Measurements from ENCODE around the gene SMAP1.

Gene SMAP1

DNA sequence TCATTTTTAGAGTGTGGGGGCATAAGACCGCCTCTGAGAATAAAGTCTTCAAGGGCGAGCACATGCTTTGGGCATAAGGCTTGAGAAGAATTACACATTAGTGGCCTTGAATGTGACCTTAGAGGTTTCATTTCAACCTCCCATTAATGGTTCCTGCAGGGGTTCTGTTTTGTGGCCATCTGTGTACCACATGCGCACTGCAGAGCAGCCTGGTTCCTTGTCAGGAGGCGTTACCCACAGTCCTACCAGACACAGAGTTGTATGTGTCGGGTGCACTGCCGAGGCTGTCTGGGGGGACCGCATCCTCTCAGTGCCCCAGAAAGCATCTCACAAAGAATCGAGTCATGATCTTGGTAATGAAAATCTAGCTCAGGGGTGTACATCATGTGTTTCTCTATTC is 173.4 kb downstream of the SMAP1 start:
- no peak for DNase-seq (ENCODE audit: low read depth in 2 of 2)

DNA sequence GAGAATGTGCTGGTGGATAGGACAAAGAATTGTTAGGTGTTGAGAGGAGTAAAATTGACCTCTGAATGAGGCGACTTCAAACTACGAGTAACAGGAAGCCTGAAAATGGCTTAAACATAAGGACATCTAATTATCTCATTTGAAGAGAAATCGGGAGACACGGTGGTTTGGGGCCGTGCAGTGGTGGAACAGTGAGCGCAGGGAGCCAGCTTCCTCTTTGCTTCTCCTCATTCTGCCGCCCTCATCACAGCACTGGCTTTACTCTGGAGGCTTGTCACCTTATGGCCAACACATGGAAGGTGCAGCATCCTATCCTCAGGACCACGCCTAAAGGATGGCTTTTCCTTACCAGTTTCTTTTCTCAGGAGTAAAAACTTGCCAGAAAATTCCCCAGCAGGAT is 174.9 kb downstream of the SMAP1 start:
- DNase-seq (ENCODE audit: low read depth in 2 of 2) = no peak

DNA sequence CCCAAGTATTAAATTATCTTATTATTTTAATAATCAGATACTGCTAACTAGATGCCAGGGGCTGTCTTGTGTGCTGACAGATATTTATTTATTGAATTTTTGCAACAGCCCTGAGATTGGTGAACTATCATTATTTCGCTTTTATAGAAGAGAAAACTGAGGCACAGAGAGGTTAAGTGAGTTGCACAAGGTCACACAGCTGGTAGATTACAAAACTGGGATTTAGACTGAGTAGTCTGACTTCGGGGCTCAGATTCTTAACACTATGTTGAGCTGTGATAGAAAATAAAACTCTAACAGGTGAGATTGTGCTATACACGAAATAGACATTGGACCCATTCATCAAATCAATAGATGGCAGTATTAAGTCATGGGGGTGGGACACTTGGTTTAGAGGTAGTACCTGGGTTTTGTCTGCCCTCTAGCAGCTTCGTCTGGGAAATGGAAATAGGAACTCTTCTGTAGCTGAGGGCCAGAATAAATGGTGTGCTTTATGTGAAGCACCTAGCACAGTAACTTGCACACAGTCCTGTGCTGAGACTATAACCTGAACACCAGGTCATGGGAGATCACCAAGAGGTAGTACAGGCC is 175.7 kb downstream of the SMAP1 start:
- DNase-seq (ENCODE audit: low read depth in 2 of 2) = no peak

DNA sequence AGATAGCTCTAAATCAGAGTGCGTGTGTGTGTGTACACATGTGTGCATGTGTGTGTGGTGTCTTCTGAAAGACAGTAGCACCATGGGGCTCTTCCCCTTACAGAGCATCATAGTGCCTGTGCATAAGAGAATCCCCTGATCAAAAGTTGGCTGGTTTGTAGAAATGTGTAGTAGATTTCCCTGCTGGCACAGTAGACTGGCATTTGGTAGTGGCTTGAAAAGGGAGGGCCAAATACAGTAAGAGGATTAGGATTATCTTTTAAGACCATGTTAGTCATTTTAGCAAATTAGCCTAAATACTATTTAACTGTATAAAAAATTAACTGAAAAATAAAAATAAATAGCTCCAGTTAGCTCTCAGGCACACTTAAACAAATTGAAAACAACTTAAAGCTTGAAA is 176.6 kb downstream of the SMAP1 start:
- no peak for DNase-seq (ENCODE audit: low read depth in 2 of 2)

DNA sequence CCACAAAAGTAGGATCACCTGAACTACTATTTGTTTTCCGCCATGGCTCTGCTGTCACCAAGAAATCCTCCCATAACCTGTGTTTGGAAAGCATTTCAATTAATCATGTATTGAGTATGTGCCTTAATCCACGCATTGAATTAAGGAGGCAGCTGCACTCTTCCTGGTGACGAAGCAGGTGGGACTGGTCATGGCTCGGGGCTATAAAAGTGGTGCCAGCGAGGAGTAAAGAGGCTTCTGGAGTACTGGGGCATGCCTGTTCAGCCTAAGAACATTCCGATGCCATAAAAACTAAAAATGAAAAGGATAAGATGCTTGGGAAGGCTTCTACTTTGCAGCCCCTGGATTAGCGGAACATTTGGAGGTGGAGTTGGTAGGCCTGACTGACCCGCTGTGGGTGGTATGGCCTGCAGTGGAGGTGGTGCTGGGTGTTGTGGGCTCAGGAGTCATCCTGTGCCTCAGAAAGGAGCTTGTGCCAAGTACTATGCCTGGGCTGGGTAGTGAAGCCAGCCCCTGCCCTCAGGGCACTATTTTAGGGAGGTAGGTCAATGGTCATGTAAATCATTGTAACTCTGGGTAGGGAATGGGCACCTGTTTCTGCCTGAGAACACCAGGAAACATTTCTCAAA is 178.6 kb downstream of the SMAP1 start:
- no peak for DNase-seq (ENCODE audit: low read depth in 2 of 2)

DNA sequence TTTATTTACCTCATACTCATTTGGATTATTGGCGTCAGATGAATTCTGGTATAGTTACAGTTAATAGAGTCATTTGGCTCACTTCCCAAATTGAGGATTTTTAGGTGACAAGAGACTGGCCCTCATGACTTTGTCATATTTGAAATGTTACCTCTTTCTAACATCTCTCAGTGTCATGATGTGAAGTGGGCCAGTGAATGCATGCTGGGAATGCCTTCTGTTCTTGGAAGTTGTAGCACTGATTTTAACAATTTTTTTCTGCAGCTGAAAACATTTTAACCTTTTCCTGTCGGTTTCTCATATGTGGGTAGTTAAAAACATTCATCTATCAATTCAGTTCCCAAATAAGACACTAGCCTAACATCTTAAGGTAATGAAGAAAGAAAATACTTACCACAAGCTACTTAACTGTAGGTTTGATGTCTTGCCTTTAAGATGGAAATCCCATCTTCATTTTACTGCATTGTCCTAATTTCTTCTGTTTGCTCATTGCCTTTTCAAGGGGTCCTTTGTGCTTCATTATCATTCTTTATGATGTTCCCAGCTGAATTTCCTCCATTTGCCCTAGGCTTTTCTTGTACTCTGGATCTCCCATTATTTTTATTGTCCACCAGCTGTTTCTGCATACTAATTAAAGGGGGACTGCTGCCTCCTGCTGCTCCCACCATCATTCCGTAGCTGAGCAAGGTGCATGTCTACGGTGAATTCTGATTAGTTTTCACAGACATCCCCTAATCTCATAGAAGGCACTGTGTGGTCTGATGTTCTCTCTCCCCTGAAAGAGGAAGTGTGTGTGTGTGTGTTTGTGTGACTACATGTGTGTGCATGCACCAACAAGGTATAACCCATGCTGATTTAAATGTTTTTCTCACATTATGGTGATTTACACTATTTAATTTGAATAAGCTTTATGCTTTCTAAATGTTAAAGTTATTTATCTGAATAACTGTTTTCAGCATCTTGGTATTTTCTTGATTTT is 179.7 kb downstream of the SMAP1 start:
- DNase-seq (ENCODE audit: low read depth in 2 of 2) = no peak

DNA sequence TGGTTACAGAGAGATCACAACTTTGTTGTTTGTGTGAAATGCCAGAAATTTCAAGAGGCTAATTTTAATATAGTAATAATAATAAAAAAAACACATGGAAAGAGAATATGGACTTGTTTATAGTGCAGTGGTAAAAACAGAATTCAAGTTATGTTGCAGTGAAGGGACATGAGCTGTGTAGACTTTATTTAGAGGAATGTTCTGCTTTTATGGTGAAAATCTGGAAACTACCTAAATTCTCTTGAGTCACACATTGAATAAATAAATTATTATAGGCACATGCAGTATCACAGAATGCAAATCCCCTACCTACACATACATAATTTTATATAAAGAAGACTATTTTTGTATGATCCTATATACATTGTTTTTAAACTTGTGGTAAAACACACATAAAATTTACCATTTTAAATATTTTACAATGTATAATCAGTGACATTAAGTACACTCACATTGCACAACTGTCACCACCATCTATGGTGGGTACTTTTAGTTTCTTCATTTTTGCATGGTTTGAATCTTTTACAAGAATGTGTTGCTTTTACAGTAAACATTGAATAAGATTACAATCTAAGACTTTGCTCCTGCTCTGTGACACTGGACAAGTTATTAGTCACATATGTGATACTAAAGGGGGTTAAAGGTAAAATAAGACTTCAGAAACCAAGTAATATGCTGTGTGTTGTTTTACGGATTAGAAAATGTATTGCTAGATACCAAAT is 181.8 kb downstream of the SMAP1 start:
- DNase-seq (ENCODE audit: low read depth in 2 of 2) = no peak

DNA sequence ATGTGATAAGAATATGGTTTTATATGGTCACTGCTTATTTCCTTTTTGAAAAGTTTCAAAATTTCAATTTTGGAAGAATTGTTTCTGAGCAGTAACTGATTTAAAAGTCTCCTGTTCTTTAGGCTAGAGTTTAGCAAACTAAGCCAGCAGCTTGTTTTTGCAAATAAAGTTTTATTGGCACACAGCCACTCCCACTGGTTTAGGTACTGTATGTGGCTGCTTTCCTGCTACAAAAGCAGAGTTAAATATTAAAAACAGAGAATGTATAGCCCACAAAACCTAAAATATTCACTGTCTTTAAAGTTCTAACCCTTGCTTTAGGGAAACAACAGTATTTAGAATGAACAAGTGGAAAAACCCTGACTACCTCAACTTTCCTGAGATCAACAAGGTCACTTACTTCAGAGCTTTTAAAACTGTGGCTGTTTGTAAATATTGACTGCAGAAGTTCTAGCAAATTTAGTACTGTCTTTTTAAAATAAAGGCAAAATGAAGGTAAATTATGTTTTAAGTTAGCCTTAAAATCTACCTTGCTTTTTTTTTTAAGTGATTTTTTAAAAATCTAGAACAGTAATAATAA is 185.1 kb downstream of the SMAP1 start:
- no peak for DNase-seq (ENCODE audit: low read depth in 2 of 2)

DNA sequence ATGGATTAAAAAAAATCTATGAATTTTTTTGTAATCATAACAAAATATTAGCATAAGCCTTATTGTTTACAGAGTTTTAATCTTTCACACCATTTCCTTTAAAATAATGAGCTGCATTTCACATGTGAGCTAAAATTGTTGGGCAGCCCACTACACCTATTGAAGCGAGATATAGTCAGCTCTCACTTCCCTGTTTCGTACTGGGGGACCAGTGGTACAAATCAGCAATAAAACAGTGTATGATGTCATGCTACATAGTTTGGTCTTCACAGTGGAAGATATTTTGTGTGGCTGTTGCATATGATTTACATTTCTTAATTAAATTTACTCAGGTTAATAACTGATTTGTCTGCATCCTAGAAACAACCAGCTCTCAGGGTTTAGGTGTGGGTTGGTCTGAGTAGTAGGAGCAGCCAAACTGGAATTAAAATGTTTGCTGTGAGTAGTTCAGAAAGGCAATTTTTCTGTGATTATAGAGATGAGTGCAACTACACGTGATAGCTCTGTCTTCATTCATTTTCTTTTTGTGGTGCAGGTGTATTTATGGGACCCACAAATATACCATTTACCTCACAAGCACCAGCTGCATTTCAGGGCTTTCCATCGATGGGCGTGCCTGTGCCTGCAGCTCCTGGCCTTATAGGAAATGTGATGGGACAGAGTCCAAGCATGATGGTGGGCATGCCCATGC is 189.8 kb downstream of the SMAP1 start:
- DNase-seq (ENCODE audit: low read depth in 2 of 2) = no peak

DNA sequence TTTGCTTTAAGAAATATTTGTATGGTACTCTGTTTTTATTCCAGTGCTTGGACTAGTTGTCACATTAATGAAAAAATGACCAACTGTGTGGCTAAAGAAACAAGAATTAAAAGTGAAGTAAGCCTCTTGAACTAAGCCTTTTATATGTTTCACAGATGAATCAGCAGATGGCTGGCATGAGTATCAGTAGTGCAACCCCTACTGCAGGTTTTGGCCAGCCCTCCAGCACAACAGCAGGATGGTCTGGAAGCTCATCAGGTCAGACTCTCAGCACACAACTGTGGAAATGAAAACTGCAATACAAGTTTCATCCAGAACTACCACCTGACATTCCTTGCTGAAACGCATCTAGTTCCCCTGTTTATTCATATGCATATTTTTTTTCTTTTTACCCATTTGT is 192.4 kb downstream of the SMAP1 start:
- DNase-seq (ENCODE audit: low read depth in 2 of 2) = no peak

DNA sequence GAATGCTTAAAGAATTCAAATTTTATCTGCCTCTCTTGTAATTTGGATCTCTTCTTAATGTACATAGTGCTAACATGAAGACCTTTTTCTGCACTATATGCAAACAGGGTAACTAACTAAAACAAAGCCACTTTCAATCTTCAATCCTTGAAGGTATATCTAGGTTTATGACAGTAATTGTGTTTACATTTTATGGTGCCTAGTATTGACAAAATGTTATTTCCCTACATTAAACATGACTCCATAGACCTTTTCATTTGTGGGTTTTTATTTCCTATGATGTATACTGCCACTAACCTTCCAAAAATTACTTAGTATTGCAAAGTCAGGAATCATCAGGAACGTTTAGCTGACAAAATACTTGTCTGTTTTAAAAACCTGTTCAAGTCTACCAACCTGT is 193.2 kb downstream of the SMAP1 start:
- DNase-seq (ENCODE audit: low read depth in 2 of 2) = no peak

DNA sequence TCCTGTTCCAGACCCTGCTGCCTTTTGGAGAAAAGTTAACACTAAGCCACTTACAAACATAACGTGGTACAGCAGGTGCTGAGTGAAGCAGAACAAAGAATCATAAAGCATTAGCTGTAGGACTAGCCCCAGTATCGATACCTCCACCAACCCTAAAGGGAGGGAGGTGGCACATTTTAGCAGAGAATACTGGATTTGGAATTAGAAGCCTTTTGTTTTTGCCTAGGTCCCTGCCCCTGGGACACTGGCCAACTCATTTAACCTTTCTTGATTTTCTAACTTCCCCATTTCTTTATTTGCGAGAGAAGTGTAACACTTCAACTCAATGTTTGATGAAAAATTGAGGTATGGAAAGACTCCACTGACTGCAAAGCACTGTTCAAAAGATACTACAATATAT is 195.7 kb downstream of the SMAP1 start:
- DNase-seq (ENCODE audit: low read depth in 2 of 2) = no peak

DNA sequence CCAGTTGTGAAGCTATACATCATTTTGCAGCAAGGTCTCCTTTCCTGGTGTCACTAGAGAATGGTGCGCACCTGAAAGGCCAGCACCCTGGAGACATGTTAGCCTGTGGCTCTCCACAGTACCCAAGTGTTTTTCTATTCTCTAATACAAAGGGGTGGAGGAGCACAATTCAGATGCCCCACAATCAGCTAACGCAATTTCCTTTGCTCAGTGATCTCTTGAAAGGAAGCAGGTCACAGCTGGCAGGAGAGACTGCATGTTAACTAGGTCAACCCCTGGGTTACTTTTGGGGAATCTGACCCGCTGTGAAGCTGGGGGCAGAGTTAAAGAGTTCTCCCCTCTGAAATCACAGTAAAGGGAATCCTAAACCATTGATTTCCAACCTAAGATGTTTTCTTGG is 196.7 kb downstream of the SMAP1 start:
- no peak for DNase-seq (ENCODE audit: low read depth in 2 of 2)

DNA sequence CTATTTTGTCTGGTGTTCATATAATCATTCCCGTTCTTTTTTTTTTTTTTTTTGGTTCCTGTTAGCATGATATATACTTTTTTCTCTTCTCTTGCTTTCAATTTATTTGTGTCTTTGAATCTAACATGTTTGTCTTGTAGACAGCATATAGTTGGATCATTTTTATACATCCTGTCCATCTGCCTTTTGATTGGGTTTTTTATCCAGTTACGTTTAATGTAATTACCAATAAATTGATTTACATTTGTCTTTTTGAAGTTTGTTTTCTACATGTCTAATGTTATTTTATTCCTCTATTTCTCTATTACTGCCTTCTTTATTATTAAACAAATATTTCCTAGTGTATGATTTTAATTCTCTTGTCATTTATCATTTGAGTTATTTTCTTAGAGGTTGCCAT is 204.8 kb downstream of the SMAP1 start:
- no peak for DNase-seq (ENCODE audit: low read depth in 2 of 2)

DNA sequence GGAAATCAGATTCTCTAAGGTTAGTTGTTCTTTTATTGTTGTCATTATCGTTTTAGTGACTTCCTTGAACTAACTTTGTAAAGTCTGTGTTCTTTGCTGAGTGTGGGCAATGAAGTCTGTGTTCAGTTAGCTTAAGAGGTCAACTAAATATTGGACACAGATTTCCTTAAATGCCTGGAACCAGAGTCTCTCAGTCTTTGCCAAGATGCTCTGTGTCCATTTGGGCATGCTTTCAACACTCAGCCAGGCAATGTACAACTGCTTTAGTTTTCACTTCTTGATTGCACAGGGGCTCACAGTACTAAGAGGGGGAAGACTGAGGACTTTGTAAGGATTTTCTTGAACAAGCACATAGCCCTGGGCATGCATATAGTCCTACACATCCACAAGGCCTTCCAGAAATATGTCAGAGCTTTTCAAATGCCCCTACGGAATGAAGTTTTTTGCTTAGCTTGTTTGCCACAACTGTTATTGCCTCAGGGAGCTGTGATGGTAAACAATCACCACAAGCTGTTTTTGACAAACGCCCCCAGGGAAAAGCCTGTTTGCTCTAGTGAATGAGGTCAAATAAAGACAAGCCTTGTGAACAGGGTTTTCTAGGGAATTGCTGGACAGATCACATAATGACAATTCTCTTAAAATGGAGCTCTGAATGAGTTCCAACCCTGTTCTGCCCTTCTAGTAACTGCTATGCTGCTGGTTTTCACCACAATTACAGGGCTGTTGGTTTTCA is 206.7 kb downstream of the SMAP1 start:
- DNase-seq (ENCODE audit: low read depth in 2 of 2) = no peak

DNA sequence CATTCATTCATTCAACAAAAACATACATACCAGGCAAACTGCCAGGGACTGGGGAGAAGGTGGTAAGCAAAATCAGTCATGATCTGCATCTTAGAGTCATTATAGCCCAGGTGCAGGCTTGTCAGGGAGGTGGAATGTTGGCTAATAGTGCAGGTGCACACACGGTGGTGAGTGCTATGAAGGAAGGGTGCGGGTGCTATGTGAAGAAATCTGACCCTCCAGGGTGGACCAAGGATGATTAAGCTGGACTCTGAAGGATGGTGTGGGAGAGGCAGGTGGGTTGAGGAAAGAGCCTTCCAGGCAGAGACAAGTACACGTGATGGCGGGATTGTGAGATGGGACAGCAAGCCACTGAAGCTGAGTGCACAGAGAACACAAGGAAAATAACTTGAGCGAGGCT is 211.8 kb downstream of the SMAP1 start:
- no peak for DNase-seq (ENCODE audit: low read depth in 2 of 2)

DNA sequence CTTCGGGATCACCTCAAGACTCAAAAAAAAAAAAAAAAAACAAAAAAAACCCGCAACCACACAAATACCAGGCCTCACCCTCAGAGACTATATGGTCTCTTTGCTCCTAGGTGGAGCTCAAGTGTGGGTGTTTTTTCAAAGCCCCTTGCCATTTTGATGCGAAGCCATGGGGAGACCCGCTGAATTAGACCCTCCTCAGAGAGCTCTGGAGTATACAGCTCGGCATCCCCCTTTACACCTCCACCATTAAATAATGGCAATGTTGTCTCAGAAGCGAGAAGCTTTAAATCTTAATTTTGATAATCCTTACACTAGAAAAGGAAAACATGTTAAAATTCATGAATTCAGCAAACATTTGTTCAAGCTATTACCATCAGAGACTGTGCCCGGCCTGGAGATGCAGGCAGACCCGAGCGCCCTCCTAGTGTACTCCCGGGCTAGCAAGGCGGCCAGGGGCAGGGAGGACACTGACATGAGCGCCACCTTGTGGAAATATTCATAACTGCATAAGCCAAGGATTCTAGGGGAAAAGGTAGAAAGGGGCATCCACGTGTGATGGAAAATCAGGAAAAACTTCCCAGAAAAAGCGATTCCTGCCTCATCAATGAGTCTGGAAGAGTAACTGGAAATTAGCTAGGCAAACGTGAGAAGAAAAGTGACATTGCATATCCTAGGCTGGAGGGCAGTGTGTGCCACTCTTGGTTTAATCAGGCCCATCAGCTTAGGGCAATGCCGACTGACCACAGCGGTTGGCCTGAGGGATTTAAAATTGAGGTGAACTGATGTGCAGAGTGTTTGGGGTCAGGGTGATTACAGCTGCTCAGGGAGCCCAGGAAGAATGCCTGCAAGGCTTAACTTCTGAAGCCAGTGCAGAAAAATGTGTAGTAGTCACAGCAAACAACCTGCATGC is 216.6 kb downstream of the SMAP1 start:
- DNase-seq (ENCODE audit: low read depth in 2 of 2) = peak; percentile 32 to 43

DNA sequence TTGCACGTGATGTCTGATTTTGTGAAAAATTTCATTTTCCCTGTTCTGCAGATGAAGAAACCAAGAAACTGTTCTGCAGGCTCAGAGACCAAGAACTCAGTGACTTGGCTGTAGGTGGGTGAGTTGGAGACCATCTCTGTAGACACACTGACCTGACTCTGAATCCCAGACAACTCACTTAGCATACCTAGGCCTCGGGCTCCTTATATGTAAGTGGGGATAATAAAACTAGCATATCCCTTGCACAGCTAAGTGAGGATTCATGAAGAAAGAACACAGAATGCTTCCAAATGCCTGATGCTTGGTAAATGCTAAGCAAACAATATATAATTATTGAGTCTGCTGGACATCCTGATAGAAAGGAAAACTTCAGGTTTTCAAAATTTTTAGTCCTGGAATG is 218.4 kb downstream of the SMAP1 start:
- DNase-seq (ENCODE audit: low read depth in 2 of 2) = no peak

DNA sequence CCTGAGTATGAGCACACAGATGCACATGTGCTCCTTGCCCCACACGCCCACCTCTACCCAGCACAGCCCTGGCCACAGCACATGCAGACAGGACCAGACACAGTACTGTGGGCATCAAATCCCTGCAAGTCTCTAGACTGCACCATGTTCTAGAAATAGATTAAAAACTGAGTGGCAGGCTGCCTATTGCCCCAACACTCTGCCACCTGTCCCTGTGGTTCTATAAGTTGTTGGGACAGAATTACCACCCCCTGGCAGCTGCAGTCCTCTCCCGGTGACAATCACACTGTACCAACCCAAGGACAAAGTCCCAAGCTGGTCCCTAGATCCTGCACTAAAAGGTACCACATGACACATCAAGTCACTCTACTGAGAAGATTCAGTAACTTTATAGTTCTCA is 219.0 kb downstream of the SMAP1 start:
- DNase-seq (ENCODE audit: low read depth in 2 of 2) = no peak

DNA sequence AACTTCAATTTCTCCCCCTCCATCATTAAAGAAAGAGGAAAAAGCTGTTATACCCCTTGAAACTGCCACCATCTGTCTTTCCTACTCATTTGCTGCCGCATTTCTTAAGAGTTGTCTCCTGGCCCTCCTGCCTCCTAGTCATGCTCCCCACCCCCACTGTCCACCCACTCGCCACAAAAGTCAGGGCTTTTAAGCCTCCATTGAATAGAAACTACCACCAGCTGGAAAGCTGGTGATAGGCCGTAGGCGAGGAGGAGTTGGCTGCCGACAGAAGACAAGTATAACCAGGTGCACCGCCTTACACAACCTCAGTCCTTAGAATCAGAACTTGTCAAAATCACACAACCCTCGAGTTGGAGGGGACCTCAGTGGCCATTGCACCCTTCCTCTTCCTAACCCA is 221.6 kb downstream of the SMAP1 start:
- DNase-seq (ENCODE audit: low read depth in 2 of 2) = no peak
